K562 treated with DMSO at 1 percent for 12 hours (cell line): ENCODE measurements around the gene CXXC1. TPM values are rescaled to one million over a fixed set of nuclear protein-coding genes. Genes with fewer than 3 reads are reported as not detected.

Source experiments
- total RNA-seq: library from RNA; unstranded; fragments of 300-600 nt; gene quantifications from 2 replicates; pipeline ENCODE4 v1.2.3, GENCODE V29; 2022; ENCODE audit not compliant: insufficient read depth

CXXC1 gene
- 30.4 and 58.9 TPM in 2 replicates for total RNA-seq

GRCh38 chr18:50287441-50288347, at the start of gene CXXC1:
TSS of gene CXXC1 (minus strand) at chr18:50287692. CDS start at chr18:50287589, 103 bp downstream.

GRCh38 chr18:50281295-50281971, 6.1 kb downstream of the CXXC1 start, which contains the start of gene MBD1:
TSS of gene MBD1 (minus strand) at chr18:50281523. CDS start at chr18:50279992, 1,531 bp downstream.

DNA sequence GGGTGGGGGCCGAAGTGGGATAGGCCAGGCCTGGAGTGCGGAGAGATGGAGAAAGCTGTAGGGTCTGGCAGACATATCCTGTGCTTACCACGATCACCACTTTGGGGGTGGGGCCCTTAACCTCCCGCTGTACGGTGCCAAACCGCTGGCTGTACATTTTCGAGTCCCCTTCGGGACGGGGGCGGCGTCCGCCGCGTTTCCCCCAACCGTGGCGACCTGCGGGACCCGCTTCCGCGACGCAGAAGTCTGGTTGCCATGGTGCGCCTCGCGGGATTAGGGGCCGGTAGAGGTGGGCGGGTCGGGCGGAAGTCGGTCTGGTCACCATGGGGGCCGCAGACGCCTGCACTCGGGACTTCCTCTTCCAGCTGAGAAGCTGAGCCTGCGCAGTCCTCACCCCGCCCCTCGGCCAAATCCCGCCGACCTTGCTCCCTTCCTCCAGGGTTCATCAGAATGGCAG, 21.2 kb downstream of the CXXC1 start, which contains the start of gene CFAP53:
TSS of gene CFAP53 (minus strand) at position 248 of the 457 bp plus-strand sequence. CDS start at position 157, 91 bp downstream.

Other genes with a start within 250 kb of the CXXC1 start
- gene MYO5B, start 92.5 kb downstream of the CXXC1 start, total RNA-seq: 0.51 and 1.4 TPM in 2 replicates
- 1.1 and 3.4 TPM in 2 replicates for gene CFAP53, start 21.2 kb downstream of the CXXC1 start, total RNA-seq
- 24.3 and 40.1 TPM in 2 replicates for gene MBD1, start 6.2 kb downstream of the CXXC1 start, total RNA-seq
- 11.8 and 23.6 TPM in 2 replicates for gene SKA1, start 87.4 kb upstream of the CXXC1 start, total RNA-seq